Activated B cell treated with CpG ODN at 0.5 μM for 24 hours (primary cell): ENCODE results near the gene SKIC3. TPM values are rescaled to one million over a fixed set of nuclear protein-coding genes. Genes with fewer than 3 reads are reported as not detected.

Experiments
- ATAC-seq: fragments of 200-7000 bp; cut with Tn5 transposase; one replicate; pipeline ENCODE4 v1.10.0; 2021; ENCODE audit warnings: low read depth, mild to moderate bottlenecking, moderate library complexity
- CTCF ChIA-PET: fragments of 350-600 bp; sonication (Branson Sonifier 250); formaldehyde crosslinking; loops from one replicate; lab custom pipeline; 2021; ENCODE audit warnings: antibody characterized with exemption; lab: Charles Lee
- POLR2A ChIA-PET: fragments of 350-600 bp; sonication (Branson Sonifier 250); formaldehyde crosslinking; loops from one replicate; lab custom pipeline; 2021; ENCODE audit warnings: antibody characterized with exemption; lab: Charles Lee
- DNase-seq: peaks from one replicate; pipeline ENCODE4 v3.0.0; 2022
- H3K27ac Mint-ChIP-seq: one replicate; pipeline ENCODE4 v1.8.0; 2020; ENCODE audit warnings: mixed read lengths
- H3K27me3 Mint-ChIP-seq: one replicate; pipeline ENCODE4 v1.8.0; 2021; ENCODE audit warnings: mixed read lengths
- H3K36me3 Mint-ChIP-seq: one replicate; pipeline ENCODE4 v1.8.0; 2021; ENCODE audit warnings: low read depth, mixed read lengths
- H3K4me1 Mint-ChIP-seq: one replicate; pipeline ENCODE4 v1.8.0; 2021; ENCODE audit warnings: mixed read lengths
- H3K4me3 Mint-ChIP-seq: one replicate; pipeline ENCODE4 v1.8.0; 2020; ENCODE audit warnings: mild to moderate bottlenecking, mixed read lengths
- H3K9me3 Mint-ChIP-seq: one replicate; pipeline ENCODE4 v1.8.0; 2020; ENCODE audit warnings: mixed read lengths
- intact Hi-C: fragments of 100-400 bp; cut with micrococcal nuclease; formaldehyde crosslinking; loops from one replicate; pipeline ENCODE4 v1.15.1; 2024
- total RNA-seq: library from RNA; stranded (reverse); gene quantifications from 2 replicates; pipeline ENCODE4 v1.2.3, GENCODE V29; 2022
- TF ChIP-seq, protein P1 (sequence below): fragments of 200-600 bp; IDR thresholded peaks from one replicate; pipeline ENCODE4 v1.8.0; 2022; ENCODE audit warnings: antibody characterized with exemption, mild to moderate bottlenecking

SKIC3 gene
- total RNA-seq, 1 donor from 2014 or later = 78.7 TPM

DNA sequence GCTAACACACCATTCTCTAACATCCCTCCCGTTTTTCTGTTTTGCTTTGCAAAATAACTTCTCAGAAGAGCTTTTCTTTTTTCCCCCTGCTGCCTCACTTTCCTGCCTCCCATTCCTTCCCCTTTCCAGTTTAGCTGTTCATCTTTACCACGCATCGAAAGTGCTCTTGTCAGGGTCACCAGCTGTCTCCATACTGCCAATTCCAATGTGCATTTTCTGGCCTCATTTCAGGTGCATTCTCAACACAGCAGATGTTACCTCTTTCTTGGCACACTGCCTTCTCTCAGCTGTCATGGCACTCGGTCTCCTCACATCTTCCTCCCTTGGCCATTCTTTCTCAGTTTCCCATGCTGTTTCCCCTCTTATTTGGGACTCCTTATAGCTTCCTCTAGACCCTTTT, 9.7 kb upstream of the SKIC3 start:
- H3K4me1 Mint-ChIP-seq = no peaks in the 10 kb centered on the region
- TF ChIP-seq, protein P1, sequence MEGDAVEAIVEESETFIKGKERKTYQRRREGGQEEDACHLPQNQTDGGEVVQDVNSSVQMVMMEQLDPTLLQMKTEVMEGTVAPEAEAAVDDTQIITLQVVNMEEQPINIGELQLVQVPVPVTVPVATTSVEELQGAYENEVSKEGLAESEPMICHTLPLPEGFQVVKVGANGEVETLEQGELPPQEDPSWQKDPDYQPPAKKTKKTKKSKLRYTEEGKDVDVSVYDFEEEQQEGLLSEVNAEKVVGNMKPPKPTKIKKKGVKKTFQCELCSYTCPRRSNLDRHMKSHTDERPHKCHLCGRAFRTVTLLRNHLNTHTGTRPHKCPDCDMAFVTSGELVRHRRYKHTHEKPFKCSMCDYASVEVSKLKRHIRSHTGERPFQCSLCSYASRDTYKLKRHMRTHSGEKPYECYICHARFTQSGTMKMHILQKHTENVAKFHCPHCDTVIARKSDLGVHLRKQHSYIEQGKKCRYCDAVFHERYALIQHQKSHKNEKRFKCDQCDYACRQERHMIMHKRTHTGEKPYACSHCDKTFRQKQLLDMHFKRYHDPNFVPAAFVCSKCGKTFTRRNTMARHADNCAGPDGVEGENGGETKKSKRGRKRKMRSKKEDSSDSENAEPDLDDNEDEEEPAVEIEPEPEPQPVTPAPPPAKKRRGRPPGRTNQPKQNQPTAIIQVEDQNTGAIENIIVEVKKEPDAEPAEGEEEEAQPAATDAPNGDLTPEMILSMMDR = no peak
- H3K4me3 Mint-ChIP-seq = no peak overlapping the region
- H3K27me3 Mint-ChIP-seq = no peaks in the 10 kb centered on the region
- ATAC-seq (no peak), DNase-seq (no peak)
- ChIA-PET CTCF (no interaction called here), POLR2A (no interaction called here)
- H3K27ac Mint-ChIP-seq = no peak overlapping the region
- no peaks in the 10 kb centered on the region for H3K9me3 Mint-ChIP-seq
- peaks cover 26% of the 10 kb centered on the region for H3K36me3 Mint-ChIP-seq
- intact Hi-C loops = no loop called here

GRCh38 chr5:95563367-95563766, 8.6 kb upstream of the SKIC3 start:
- Mint-ChIP-seq H3K4me3 (no peak overlapping the region), H3K9me3 (no peaks in the 10 kb centered on the region), H3K27ac (no peak overlapping the region), H3K27me3 (no peaks in the 10 kb centered on the region), H3K36me3 (peaks cover 17% of the 10 kb centered on the region), H3K4me1 (no peaks in the 10 kb centered on the region)
- ChIA-PET POLR2A (no interaction called here), CTCF (interaction anchor here (0.5 kb wide), 1 partner anchor 9 kb away, joined by 3 read pairs; the partner anchor contains the start of genes ARSK and SKIC3)
- intact Hi-C loops = no loop called here
- DNase-seq (no peak), ATAC-seq (no peak)
- TF ChIP-seq, protein P1 = no peak

DNA sequence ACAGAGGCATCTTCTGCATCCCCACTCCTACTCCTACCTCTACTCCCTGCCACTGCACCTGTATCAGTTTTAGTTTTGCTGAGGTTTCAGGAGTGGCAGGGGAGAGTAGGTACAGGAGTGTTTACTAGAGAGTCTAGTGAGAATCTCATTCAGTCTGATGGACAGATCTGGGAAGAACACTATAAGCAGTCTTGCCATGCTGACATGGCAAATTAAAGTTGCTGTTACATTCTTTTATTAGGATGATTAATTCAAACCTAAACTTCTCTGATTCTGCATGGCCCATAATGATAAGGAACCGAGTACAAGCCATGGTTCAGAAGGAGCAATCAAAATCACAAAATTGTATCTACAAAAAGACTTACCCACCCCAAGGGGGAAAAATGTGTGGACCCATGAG, 7.5 kb upstream of the SKIC3 start:
- POLR2A ChIA-PET = no interaction called here
- TF ChIP-seq, protein P1 = no peak
- Mint-ChIP-seq H3K4me3 (no peak overlapping the region), H3K9me3 (no peaks in the 10 kb centered on the region), H3K27me3 (no peaks in the 10 kb centered on the region), H3K27ac (no peak overlapping the region), H3K36me3 (peaks cover 7% of the 10 kb centered on the region), H3K4me1 (no peaks in the 10 kb centered on the region)
- ATAC-seq (no peak), DNase-seq (no peak)
- intact Hi-C loops = no loop called here
- CTCF ChIA-PET = no interaction called here

GRCh38 chr5:95557841-95558240, 3.1 kb upstream of the SKIC3 start:
- peaks cover 28% of the 10 kb centered on the region for H3K4me1 Mint-ChIP-seq
- H3K4me3 Mint-ChIP-seq = no peak overlapping the region
- DNase-seq = no peak
- no peak for ATAC-seq
- intact Hi-C loops = loop anchor here (10.0 kb wide), 3 partner anchors 207 to 943 kb away; partner anchors contain the start of genes KIAA0825 and SLF1
- ChIA-PET CTCF (no interaction called here), POLR2A (no interaction called here)
- H3K27ac Mint-ChIP-seq = no peak overlapping the region
- peaks cover 10% of the 10 kb centered on the region for H3K36me3 Mint-ChIP-seq
- TF ChIP-seq, protein P1 = no peak
- H3K27me3 Mint-ChIP-seq = no peaks in the 10 kb centered on the region
- H3K9me3 Mint-ChIP-seq = no peaks in the 10 kb centered on the region

DNA sequence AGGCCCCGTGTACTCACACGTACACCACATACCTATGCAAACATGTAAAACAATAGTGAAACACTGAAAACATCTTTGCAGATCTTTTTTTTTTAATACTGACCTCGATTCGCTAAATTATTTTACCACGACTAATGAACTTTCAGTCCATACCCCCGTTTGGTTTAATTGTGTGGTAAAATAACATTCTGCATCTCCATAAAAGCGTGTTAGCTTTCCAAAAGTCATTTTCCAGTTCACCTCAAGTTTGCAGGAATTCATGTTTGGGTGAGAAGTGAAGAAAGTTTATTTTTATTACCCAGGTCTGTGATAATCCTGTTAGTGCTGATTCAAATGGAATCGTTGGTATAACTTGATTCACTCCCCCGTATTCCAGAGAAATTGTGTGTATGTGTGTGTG, 776 bp upstream of the SKIC3 start:
- Mint-ChIP-seq H3K4me3 (peak overlapping the region; percentile 95), H3K36me3 (peaks cover 19% of the 10 kb centered on the region), H3K9me3 (no peaks in the 10 kb centered on the region), H3K4me1 (peaks cover 43% of the 10 kb centered on the region), H3K27ac (peak overlapping the region; percentile 92), H3K27me3 (no peaks in the 10 kb centered on the region)
- intact Hi-C loops = loop anchor here (1.0 to 10.0 kb wide), 10 partner anchors 65 to 1628 kb away; partner anchors contain the start of genes CAST, ELL2, GPR150 and KIAA0825
- TF ChIP-seq, protein P1 = no peak
- ATAC-seq (no peak), DNase-seq (no peak)
- ChIA-PET CTCF (interaction anchor here (0.8 to 1.3 kb wide), 3 partner anchors 65 to 289 kb away, joined by 3 to 4 read pairs (median 3); partner anchors contain the start of gene RFESD), POLR2A (interaction anchor here (0.7 to 1.6 kb wide), 7 partner anchors 11 to 1107 kb away, joined by 3 to 7 read pairs (median 5); partner anchors contain the start of genes CAST and RFESD)
